Stimulated activated CD4-positive, alpha-beta T cell treated with anti-CD3 and anti-CD28 coated beads, Interleukin-1b, Interleukin-23, amount 100 ng/mL, for 1 hour (primary cell): Measurements from ENCODE around the gene SNAI3.

Source experiments
- DNase-seq, 2 donors: peaks; one replicate each; pipeline ENCODE4 v3.0.0-alpha.2; 2020; ENCODE audit warnings: low read depth in 2 of 2

The SNAI3 gene

DNA sequence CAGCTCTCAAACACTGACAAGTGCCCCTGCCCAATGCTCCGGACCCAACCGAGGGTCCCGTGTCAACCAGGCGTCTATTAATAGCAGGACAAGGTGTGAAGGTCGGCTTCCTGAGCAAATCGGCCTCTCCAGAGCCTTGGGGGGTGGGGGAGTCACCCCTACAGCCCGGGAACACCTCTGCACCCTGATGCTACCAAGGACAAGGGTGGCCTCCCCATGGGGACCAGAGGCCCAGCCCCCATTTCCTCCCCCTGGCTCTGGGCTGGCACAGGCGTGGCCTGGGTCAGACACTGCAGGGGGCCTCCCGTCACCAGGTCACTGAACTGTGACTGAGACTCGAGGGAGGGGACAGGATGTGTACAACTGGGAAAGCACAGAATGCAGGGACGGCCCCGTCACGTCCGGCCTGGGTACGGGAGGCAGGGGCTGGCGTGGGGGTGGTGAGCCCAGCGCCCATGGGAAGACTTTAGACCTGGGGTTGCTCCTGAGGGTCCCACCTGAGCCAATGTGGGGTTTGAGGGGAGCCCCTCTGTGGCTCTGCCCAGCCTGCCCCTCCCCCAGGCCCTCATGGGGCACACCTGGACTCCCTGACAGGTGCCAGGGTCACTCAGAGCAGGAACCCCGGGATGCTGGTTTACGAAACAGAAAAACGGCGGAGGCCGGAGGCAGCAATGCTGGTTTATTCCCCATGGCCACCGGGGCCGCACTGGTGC lies 34.9 kb downstream of the SNAI3 start:
- peak in 1 of 2 donors; percentile 45 for DNase-seq

DNA sequence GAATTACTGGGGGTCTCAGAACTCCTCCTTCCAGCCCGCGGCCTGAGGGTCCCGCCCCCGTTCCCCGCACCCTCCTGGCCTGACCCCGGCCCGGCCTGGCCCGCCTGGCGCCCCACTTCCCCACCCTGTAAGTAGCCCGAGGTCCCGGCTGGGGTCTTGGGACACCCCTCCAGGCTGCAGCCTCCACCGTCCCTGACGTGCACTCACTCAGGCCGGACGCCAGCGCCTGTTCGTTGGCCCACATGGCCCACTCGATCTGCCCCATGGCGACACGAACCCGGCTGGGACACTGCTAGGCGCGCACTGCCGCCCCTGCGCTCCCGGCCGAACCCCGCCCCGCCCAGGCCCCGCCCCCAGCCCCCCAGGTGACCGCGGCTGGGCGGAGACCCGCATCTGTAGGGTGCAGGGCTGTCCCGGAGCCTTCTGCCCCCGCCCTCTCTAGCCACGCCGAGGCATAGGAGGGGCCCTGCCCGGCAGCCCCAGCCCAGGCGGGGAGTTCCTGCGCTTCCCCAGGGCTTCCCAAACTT lies 35.5 kb downstream of the SNAI3 start, which contains the start of gene CYBA:
Gene CYBA, minus strand, starts transcription at position 305 of the 527 bp plus-strand sequence. Its CDS starts 40 bp downstream, at position 265.
- DNase-seq = peak; percentile 59

DNA sequence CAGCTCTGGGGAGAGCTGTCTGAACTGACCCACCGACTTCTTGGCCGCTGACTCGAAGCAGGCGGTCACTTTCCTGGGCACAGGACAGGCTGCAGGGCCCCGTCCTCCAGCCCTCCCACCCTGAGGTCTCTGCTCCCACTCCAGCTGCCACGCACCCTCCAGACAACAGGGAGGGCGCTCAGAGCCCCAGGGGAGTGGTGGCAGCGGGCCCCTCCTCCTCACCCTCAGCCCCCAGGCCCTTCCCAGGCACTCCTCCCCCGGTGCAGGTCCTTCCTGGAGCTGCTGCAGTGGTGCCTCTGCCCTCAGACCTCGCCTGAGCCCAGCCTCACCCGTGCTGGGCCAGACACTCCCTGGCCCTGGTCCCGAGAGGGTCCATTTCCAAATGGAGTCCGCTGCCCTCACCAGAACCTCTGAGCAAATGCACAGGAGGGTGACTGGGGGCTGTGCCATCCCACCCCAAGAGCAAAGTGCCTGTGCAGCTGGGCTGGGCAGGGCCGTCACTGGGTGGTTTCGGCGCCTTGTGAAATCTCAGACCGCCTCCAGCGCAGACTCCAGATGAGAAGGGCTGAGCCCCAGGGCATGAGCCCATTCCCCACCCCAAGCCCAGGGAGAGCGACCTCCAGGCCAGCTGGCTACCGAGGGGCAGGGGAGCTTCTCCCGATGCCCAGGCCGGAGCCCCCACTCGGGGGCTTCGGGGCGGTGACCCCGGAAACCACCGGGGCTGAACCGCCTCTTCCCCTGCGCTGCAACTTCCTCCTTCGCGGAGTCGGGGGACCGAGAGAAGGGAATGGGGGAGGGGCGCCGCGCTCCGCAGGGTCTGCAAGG lies 36.2 kb downstream of the SNAI3 start:
- no peak for DNase-seq

DNA sequence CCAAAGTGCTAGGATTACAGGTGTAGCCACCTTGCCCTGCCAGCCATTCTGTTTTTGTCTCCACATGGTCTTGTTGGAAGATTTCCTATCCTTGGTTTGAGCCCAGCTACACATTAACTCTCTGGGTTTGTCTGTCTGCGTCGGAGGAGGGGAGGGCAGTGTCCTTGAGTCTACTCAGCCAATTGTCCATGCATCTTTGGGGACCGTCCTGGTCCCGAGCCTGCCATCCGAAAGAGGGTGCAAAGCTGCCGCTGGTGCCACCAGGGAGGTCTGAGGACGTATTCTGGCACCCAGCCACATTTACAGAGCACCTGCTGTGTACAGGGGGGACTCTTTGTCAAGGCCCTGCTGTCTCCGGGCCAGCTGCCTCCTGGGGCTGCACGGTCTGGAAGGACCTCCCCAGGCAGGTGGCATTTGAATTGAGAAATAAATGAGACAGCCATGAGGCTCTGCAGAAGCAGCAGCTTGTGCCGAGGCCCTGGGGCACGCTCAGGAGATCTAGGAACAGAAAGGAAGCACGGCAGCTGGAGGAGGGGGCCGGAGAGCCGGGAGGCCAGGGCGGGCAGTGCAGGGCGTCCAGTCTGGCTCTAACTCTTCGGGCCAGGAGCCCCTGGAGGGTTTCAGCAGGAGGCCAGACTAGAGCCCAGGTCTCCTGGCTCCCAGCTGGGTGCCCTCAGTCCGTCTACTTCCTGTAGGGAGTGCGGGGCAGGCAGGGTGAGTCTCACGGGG lies 36.9 kb downstream of the SNAI3 start:
- DNase-seq = no peak

DNA sequence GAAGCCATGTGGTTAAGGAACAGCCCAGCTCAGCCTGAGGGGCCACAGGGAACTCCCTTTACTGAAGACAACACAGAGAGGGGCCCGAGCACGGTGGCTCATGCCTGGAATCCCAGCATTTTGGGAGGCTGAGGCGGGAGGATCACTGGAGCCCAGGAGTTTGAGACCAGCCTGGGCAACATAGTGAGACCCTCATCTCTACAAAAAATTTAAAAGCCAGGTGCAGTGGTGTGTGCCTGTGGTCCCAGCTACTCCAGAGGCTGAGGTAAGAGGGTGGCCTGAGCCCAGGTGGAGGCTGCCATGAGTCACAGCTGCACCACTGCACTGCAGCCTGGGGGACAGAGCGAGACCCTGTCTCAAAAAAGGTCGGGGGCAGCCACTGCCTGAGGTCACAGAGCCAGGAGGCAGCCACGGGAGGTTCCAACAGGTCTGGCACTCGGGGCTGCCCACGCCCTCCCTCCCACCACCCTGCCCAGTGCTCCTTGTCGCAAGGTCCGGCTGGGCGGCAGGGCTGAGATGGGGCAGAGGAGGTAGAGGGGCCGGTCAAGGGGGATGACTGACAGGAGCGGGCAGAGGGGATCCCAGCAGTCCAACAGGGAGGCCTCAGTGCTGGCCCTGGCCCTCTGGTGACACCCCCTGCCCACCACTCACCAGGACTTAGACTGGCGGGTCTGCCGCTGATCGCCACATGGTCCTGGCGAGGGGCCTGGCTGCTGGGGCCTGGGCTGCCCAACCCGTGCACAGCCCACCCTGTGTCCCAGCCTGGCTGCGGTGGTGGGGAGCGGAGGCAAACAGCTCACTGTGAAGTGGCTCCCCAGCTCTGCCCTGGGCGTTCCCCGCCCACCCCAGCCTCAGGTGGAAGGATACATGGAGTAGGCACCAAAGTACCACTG lies 38.9 kb downstream of the SNAI3 start:
- no peak for DNase-seq

DNA sequence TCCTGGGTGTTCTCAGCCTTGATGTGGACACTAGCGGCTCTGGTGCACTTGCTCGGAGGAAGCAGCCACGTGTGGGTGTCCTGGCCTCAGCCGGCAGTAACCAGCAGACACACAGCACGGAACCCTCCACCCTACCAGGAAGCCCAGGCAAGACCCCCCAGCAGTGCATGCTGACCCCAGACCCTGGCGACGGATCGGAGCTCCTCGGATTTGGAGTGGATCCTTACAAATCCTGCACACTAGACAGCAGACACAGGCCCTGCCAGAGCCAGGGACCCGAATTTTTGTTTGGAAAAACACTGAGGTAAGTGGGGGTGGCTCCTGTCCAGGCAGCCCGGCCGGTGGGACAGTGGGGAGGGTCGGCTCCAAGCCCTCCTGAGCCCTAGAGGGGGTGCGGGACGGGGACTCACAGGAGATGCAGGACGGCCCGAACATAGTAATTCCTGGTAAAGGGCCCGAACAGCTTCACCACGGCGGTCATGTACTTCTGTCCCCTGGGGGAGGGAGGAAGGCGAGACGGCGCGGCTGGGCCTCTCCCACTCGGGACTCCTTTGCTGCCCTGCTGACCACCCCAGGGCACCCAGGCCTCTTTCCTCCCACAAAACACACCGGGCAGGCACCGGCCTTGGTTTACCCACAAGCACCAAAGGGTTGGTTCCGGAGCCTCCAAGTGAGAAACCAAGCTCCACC lies 39.8 kb downstream of the SNAI3 start:
- no peak for DNase-seq

DNA sequence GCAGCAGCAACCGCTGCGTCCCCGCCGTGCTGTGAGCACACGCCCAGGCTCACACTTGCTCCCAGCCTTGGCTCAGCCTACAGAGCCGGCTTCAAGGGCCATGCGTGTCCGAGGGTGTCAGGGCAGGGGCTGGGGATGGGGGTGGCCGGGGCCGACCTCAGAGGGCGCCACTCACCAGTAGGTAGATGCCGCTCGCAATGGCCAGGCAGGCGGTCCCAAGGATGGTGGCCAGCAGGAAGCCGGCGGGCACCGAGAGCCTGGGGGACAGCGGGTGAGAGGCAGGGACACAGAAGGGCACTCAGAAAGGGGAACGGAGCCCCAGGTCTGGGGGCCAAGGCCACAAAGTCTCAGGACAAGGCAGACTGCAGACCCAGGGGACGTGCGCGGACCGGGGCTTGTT lies 40.4 kb downstream of the SNAI3 start:
- no peak for DNase-seq

DNA sequence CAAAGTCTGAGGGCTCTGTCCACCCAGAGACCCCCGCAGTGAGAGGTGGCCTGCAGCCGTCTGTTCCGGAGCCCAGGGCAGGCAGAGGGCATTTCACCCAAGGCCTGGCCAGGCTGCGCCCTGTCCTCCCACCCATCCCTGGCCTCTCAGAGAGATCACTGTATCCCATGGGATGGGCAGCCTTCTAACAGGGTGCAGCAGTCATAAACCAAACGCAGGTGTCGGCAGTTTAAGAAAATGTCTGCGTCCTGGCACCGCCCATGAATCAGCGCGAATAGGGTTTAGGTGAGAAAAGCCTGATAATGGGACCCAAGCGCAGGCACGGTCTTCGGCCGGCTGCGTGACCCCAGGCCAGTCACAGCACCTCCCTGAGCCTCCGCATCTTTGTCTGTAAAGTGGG lies 40.9 kb downstream of the SNAI3 start:
- no peak for DNase-seq

DNA sequence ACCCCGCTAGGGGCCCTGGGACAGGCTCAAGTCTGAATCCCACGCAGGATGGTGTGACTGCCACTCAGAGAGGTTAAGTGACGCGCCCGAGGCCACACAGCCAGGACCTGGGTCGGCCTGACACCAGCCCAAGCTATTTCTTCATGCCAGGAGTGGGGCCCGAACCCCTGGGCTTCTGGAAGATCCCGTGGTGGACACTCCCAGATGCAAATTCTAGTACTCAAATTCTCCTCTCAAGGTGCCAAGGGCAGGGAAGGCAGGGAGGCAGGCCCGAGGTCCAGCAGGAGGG lies 42.7 kb downstream of the SNAI3 start:
- no peak for DNase-seq

DNA sequence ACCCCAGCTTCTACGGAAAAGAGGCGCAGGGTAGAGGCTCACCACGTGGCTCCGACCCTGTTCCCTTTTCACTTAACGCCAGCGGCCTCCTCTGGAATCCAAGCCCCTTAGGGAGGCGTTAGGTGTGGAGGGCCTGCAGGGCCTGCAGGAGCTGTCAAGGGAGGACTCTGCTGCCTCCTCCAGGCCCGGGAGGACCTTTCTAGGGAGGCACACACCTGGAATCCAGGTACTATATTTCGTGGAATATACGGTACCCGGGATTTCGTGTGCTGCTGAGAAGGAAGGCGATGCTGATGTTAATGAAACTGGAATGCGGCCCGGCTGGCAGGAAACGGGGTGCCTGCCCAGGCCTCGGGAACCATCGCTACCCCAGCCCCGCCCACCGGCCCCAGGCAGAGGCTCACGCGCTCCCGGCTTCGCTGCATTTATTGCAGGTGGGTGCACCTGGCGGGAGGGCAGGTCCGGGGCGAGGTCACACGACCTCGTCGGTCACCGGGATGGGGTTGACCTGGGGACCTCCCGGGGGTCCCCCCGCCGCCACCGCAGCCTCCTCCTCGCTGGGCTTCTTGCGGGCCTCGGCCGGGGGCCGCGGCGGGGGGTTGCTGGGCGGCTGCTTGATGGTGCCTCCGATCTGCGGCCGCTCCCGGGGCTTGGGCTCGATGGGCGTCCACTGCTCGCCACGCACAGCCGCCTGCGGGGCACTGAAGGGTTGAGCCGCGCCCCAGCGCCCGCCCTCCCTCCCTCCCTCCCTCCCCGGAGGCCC lies 43.2 kb downstream of the SNAI3 start:
- DNase-seq = no peak

DNA sequence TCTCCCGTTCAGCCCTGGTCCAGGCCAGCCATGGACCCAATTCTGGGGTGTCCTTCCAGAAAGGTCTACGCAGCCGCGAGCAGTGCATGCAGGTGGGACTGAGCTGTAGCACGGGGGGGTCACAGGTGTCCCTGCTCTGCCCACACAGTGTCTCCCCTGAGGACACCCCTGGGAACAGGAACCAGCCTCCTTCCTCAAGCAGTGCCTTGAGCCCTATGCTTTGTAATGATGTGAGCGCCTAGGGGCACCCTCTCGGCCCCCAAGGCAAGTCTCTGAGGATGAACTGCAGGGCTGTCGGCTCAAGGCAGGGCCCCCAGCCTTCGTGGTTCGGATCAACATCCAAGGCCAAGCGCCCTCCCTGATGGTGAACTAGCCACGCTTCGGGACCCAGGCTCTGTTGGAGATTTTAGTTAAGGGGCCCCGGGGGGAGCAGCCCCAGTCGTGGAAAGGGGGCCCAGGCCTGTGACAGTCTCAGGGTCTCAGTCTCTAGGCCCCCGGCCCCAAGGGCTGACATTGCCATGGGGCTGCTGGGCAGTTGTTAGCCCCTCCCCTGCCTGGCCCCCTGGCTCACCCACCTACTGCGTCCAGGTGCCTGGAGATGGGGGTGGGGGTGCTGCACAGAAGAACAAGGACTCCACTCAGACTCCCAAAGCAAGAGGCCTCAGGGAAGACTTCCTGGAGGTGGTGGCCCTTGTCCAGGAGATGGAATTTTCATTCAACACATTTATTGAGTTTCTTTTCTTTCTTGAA lies 45.6 kb downstream of the SNAI3 start:
- DNase-seq = no peak

DNA sequence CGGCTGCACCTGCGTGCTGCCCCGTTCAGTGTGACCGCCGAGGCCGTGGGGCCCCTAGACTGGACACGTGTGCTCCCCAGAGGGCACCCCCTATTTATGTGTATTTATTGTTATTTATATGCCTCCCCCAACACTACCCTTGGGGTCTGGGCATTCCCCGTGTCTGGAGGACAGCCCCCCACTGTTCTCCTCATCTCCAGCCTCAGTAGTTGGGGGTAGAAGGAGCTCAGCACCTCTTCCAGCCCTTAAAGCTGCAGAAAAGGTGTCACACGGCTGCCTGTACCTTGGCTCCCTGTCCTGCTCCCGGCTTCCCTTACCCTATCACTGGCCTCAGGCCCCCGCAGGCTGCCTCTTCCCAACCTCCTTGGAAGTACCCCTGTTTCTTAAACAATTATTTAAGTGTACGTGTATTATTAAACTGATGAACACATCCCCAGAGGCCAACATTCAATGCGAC lies 46.2 kb downstream of the SNAI3 start:
- DNase-seq = no peak

DNA sequence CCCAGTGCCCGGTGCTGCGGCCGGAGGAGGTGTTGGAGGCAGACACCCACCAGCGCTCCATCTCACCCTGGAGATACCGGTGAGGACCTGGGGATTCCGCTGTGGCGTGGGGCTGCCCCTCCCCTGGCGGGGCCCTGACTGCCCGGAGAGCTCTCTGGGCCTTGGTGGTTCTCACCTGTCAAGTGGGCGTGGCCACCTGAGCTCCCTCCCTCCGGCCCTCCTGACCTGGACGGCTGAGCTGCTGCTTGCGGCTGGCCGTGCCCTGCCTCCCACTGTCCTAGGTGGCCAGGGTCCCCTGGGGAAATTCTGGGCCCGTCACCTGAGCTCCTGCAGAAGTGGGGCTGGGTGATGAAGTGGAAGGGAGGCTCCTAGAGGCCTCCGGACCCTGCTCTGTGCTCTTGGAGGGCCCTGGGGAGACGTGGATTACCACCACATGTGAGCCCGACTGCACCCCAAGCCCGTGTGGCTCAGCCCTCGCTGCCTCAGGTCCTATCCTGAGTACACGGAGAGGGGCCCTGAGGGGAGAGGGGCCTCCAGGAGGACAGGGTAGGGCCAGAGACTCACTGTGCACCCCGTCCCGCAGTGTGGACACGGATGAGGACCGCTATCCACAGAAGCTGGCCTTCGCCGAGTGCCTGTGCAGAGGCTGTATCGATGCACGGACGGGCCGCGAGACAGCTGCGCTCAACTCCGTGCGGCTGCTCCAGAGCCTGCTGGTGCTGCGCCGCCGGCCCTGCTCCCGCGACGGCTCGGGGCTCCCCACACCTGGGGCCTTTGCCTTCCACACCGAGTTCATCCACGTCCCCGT lies 46.9 kb downstream of the SNAI3 start:
- no peak for DNase-seq

DNA sequence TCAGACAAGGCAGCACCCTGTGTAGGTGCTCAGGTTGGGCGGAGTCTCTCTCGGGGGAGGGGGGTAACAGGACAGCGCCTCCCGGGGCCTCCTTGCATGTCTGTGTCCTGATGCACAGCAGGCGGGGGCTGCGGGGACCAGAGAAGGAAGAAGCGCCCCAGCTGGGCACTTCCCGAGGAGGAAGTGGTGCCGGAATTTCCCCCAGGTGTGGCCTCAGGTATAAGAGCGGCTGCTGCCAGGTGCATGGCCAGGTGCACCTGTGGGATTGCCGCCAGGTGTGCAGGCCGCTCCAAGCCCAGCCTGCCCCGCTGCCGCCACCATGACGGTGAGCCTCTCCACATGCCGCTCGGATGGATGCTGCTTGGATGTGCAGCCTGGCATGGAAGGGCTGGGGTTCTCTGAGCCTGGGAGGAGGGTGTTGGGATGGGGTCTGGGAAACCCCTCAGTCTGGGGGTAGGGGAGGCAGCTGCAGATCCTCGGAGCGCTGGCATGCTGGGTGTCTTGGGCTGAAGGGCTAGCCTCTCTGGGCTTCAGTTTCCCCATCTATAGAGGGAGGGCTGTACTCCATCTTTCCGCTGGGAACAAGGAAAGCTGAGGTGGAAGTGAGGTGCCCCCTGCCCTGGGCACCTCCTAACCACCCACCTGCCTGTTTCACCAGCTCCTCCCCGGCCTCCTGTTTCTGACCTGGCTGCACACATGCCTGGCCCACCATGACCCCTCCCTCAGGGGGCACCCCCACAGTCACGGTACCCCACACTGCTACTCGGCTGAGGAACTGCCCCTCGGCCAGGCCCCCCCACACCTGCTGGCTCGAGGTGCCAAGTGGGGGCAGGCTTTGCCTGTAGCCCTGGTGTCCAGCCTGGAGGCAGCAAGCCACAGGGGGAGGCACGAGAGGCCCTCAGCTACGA lies 47.7 kb downstream of the SNAI3 start, which contains the start of gene IL17C:
Gene IL17C, plus strand, starts transcription at position 250 of the 908 bp plus-strand sequence. Its CDS starts 70 bp downstream, at position 320.
- no peak for DNase-seq

DNA sequence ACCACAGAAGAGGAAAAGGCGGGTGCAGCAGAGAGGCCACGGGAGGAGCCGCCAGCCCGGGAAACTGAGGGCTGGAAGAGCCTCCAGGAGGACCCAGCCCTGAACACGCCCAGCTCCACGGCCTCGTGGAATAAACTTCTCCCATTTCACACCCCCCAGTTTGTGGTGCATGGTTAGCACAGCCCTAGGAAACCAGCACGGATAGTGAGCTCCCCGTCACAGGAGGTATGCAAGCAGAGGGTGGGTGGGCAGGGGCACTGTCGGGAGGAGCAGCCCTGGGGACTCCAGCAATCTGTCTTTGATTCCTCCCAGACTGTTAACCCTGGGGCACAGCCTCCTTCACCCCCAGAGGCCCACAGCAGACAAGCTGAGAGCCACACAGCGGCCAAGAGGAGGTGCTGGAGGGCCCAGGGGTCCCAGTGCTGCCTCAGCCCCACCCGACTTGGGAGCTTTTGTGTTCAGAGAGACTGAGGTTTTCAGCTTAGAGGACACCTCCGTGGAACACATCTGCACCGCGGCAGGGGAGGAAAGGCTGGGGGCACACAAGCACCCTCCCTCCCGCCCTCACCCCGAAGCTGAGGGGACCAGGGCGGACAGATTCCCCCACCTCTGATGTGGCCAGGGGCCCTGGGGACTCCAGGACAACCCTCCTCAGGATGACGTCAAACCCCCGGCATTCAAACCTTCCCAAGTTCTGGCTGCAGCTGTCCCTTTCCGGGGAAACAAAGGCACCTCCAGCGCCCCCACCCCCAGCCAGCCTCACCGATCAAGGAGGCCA lies 49.6 kb downstream of the SNAI3 start:
- no peak for DNase-seq

DNA sequence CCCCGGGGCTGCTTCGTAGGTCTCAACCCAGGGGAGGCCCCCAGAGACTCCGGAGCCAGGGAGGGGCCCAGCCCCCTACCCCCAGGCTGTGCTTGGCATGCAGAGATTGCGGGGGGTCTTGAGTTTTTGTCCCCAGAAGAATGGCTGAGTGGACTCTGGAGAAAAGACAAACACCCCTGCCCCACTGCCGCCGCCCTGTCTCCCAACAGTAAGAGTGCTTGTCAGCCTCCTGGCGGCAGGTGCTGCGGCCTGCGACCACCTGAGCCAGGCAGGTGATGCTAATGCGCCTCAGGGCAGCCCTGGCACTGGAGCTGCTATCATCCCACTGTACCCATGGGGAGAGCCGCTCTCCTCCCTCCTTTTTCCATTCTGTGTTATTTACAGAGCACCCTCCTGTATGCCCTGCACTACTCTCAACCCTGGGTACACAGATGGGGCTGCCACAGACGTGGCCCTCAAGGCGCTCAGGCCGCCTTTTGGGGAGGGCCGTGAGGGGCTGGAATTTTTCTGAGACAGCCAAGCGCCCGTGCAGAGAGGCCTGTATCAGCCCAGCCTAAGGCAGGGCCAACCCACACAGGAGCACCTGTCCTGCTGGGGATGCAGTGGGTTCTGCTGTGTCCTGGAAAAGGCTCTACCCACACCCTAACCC lies 50.5 kb downstream of the SNAI3 start:
- no peak for DNase-seq
